ENCODE data around the gene RAB31. TPM values are rescaled to one million over a fixed set of nuclear protein-coding genes. Genes with fewer than 3 reads are reported as not detected.

RAB31 gene
- total RNA-seq, 2 donors from 2014 or later: 4.7 to 16.0 TPM

GRCh38 chr18:9706081-9706935 is 1.8 kb upstream of the RAB31 start:
- H3K27me3 ChIP-seq: peaks cover 10% of the 10 kb centered on the region
- H3K4me3 ChIP-seq: no peak overlapping the region
- H3K27ac ChIP-seq: peak overlapping the region; percentile 51
- no peak overlapping the region for H3K9ac ChIP-seq (ENCODE audit: low read depth in 2 of 2, low read length in 2 of 2)
- intact Hi-C loops (cut with DNase I): loop anchor here (10.0 kb wide), 1 partner anchor 82 kb away; no protein-coding TSS in a partner anchor
- H3K9me3 ChIP-seq: no peaks in the 10 kb centered on the region
- H3K4me1 ChIP-seq: peaks cover 5% of the 10 kb centered on the region
- no peak for DNase-seq
- TF ChIP-seq, protein P1, sequence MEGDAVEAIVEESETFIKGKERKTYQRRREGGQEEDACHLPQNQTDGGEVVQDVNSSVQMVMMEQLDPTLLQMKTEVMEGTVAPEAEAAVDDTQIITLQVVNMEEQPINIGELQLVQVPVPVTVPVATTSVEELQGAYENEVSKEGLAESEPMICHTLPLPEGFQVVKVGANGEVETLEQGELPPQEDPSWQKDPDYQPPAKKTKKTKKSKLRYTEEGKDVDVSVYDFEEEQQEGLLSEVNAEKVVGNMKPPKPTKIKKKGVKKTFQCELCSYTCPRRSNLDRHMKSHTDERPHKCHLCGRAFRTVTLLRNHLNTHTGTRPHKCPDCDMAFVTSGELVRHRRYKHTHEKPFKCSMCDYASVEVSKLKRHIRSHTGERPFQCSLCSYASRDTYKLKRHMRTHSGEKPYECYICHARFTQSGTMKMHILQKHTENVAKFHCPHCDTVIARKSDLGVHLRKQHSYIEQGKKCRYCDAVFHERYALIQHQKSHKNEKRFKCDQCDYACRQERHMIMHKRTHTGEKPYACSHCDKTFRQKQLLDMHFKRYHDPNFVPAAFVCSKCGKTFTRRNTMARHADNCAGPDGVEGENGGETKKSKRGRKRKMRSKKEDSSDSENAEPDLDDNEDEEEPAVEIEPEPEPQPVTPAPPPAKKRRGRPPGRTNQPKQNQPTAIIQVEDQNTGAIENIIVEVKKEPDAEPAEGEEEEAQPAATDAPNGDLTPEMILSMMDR (IDR thresholded peaks at IDR 0.05): no peak
- no peaks in the 10 kb centered on the region for H3K36me3 ChIP-seq

GRCh38 chr18:9707381-9708056 is 582 bp upstream of the RAB31 start:
- peak overlapping the region in 1 of 2 donors; percentile 67 for H3K9ac ChIP-seq (ENCODE audit: low read depth in 2 of 2, low read length in 2 of 2)
- H3K4me3 ChIP-seq: peak overlapping the region; percentile 18
- no peak for DNase-seq
- no peaks in the 10 kb centered on the region for H3K36me3 ChIP-seq
- H3K27me3 ChIP-seq: peaks cover 10% of the 10 kb centered on the region
- no peaks in the 10 kb centered on the region for H3K9me3 ChIP-seq
- intact Hi-C loops (cut with DNase I): loop anchor here (10.0 kb wide), 1 partner anchor 83 kb away; no protein-coding TSS in a partner anchor
- H3K4me1 ChIP-seq: peaks cover 5% of the 10 kb centered on the region
- peak overlapping the region; percentile 51 for H3K27ac ChIP-seq
- TF ChIP-seq, protein P1 (IDR thresholded peaks at IDR 0.05): no peak

DNA sequence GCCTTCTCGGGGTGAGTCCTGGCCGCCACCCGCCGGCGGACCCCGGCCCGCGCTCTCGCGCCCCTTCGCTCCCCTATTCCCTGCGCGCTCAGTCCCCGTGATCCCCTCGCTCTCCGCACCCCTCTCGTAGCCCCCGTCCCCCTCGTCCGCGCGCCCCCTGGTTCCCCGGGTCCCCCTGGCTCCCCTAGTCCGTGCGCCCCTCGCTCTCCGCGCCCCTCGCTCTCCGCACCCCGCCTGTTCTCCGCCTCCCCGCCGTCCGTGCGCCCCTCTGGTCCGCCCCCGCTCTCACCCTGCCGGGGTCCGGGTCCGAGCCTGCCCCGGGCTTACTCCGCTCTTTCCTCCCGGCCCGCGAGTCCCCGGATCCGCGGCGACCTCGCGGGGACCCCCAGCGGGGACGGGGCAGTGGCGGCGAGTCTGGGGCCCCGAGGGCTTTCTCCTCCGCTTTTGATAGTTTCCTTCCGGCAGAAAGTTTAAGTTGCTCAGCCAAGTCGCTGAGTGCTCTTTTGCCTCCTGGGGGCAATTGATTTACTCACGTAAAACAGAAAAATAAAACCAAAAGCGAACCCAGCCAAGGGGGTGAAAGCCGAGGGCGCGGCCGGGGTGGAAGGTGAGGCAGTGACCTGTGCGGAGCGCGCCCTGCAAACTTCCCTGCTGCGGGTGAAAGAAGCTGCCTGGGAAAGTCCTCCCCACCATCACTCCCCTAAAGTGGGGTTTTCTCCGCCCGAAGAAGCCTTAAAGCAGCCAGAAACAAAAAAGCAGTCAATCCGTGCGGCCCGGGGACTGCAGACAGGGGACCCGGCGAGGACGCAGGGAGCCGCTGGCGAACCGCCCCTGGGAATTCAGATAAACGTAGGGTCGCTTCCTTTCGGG is 568 bp downstream of the RAB31 start:
- TF ChIP-seq, protein P1 (IDR thresholded peaks at IDR 0.05): no peak
- peak; percentile 27 for DNase-seq
- peak overlapping the region; percentile 64 to 67 for H3K9ac ChIP-seq (ENCODE audit: low read depth in 2 of 2, low read length in 2 of 2)
- no peaks in the 10 kb centered on the region for H3K36me3 ChIP-seq
- peak overlapping the region; percentile 45 for H3K4me3 ChIP-seq
- intact Hi-C loops (cut with DNase I): loop anchor here (10.0 kb wide), 1 partner anchor 84 kb away; no protein-coding TSS in a partner anchor
- H3K4me1 ChIP-seq: peaks cover 5% of the 10 kb centered on the region
- H3K27ac ChIP-seq: peak overlapping the region; percentile 51
- H3K9me3 ChIP-seq: no peaks in the 10 kb centered on the region
- peaks cover 10% of the 10 kb centered on the region for H3K27me3 ChIP-seq

GRCh38 chr18:9709304-9709877 is 1.3 kb downstream of the RAB31 start:
- Histone ChIP-seq H3K27me3 (peaks cover 10% of the 10 kb centered on the region), H3K27ac (peak overlapping the region; percentile 51), H3K9ac (ENCODE audit: low read depth in 2 of 2, low read length in 2 of 2) (peak overlapping the region; percentile 14 to 64), H3K36me3 (no peaks in the 10 kb centered on the region), H3K9me3 (no peaks in the 10 kb centered on the region), H3K4me1 (peaks cover 5% of the 10 kb centered on the region), H3K4me3 (peak overlapping the region; percentile 45)
- TF ChIP-seq, protein P1 (IDR thresholded peaks at IDR 0.05): no peak
- intact Hi-C loops (cut with DNase I): loop anchor here (10.0 kb wide), 1 partner anchor 85 kb away; no protein-coding TSS in a partner anchor
- no peak for DNase-seq

Measured in colonic mucosa (tissue), 4 donors.